ENCODE data around the gene CNKSR3. TPM values are rescaled to one million over a fixed set of nuclear protein-coding genes. Genes with fewer than 3 reads are reported as not detected.

The CNKSR3 gene
- total and polyA plus RNA-seq, 8 donors = 1.2 to 40.0 (median 6.2) TPM

DNA sequence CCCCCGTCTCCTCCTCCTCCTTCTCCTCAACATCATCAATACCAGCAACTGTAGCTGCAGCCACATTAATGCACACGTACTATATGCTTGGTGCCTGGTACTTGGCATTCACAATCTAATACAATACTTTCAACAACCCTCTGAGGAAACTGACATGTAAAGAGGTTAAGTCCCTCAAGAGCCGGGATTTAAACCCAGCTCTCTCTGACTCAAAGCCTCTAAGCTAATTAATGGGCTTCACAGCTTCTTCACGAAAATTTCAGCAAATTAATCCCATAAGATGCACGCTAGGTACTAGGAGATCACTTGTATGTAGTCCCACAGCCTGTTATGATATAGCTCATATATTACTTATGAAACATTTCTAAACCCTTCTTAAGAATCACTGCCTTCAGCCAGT is 80.8 kb downstream of the CNKSR3 start:
- TF ChIP-seq CTCF (IDR thresholded peaks at IDR 0.05) (no peak), POLR2AphosphoS5 (IDR thresholded peaks at IDR 0.05) (no peak), EP300 (IDR thresholded peaks at IDR 0.05) (no peak), POLR2A (IDR thresholded peaks at IDR 0.05) (no peak)
- DNase-seq = no peak
- Histone ChIP-seq H3K36me3 (peaks cover 0 to 31% (median 17%) of the 10 kb centered on the region in 4 donors), H3K27me3 (no peaks in the 10 kb centered on the region), H3K4me3 (no peak overlapping the region), H3K9me3 (no peaks in the 10 kb centered on the region), H3K27ac (no peak overlapping the region), H3K4me1 (peaks cover 5 to 43% (median 33%) of the 10 kb centered on the region in 4 donors)
- intact Hi-C loops (cut with DNase I; ENCODE audit: low total_unique reads) = no loop called here
- 77 to 91% (median 81%) methylated on average over 5 of the region's 5 CpGs for WGBS, 5 donors

GRCh38 chr6:154428897-154429296 is 81.6 kb downstream of the CNKSR3 start:
- TF ChIP-seq POLR2A (IDR thresholded peaks at IDR 0.05) (no peak), POLR2AphosphoS5 (IDR thresholded peaks at IDR 0.05) (no peak), EP300 (IDR thresholded peaks at IDR 0.05) (no peak), CTCF (IDR thresholded peaks at IDR 0.05) (no peak)

DNA sequence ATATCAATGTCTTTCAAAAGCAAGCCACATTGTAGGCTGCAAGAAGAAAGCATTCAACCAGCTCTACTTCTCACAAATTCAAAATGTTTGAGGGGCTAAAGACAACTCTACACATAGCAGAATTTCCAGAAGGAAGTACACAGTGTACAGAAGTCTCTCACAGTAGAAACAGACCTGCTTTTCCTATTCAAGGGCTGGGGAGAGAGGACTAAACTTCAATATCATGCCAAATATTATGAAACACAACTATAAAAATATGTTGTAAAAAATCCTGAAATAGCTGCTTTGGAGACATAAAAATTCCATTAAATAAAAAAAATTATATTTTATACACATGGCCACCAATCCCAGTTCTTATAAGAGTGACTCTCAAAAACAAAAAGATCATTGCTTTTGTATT is 83.0 kb downstream of the CNKSR3 start:
- peaks cover 0 to 39% (median 21%) of the 10 kb centered on the region in 4 donors for H3K36me3 ChIP-seq
- no peak overlapping the region for H3K4me3 ChIP-seq
- TF ChIP-seq POLR2A (IDR thresholded peaks at IDR 0.05) (no peak), EP300 (IDR thresholded peaks at IDR 0.05) (no peak), POLR2AphosphoS5 (IDR thresholded peaks at IDR 0.05) (no peak), CTCF (IDR thresholded peaks at IDR 0.05) (no peak)
- intact Hi-C loops (cut with DNase I; ENCODE audit: low total_unique reads) = no loop called here
- H3K4me1 ChIP-seq = peaks cover 0 to 21% (median 17%) of the 10 kb centered on the region in 4 donors
- no peaks in the 10 kb centered on the region for H3K9me3 ChIP-seq
- no peaks in the 10 kb centered on the region for H3K27me3 ChIP-seq
- no peak for DNase-seq
- H3K27ac ChIP-seq = no peak overlapping the region

More at GRCh38 chr6:154428897-154429296, 81.6 kb downstream of the CNKSR3 start:
- Histone ChIP-seq H3K4me1 (peaks cover 5 to 35% (median 29%) of the 10 kb centered on the region in 4 donors), H3K9me3 (no peaks in the 10 kb centered on the region), H3K27ac (no peak overlapping the region), H3K36me3 (peaks cover 0 to 34% (median 17%) of the 10 kb centered on the region in 4 donors), H3K27me3 (no peaks in the 10 kb centered on the region), H3K4me3 (no peak overlapping the region)
- WGBS, 5 donors = 77 to 91% (median 84%) methylated on average over 3 of the region's 3 CpGs
- DNase-seq = no peak
- intact Hi-C loops (cut with DNase I; ENCODE audit: low total_unique reads) = no loop called here

DNA sequence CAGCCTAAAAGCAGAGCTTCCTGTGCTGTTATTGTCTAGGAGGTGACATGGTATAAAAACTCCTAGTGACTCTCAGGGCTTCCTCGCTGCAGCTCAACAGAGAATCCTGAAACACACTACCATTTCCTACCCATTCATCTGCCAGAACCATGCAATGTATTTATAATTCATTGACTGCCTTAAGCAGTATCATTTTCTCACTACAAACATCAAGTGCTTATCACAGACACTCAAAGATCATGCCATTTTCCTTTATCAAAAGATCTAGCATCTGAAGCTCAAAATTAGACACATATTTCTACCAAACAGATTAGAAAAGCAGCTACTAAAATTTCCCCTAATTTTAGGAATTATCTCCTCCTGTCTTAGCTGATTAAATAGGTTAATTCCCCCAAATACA is 83.5 kb downstream of the CNKSR3 start:
- 82 to 93% (median 90%) methylated on average over 1 of the region's 1 CpG for WGBS, 5 donors
- Histone ChIP-seq H3K4me1 (peaks cover 0 to 21% (median 17%) of the 10 kb centered on the region in 4 donors), H3K36me3 (peaks cover 0 to 43% (median 25%) of the 10 kb centered on the region in 4 donors), H3K4me3 (no peak overlapping the region), H3K27me3 (no peaks in the 10 kb centered on the region), H3K9me3 (no peaks in the 10 kb centered on the region), H3K27ac (no peak overlapping the region)
- TF ChIP-seq POLR2AphosphoS5 (IDR thresholded peaks at IDR 0.05) (no peak), EP300 (IDR thresholded peaks at IDR 0.05) (no peak), POLR2A (IDR thresholded peaks at IDR 0.05) (no peak), CTCF (IDR thresholded peaks at IDR 0.05) (no peak)
- no peak for DNase-seq
- intact Hi-C loops (cut with DNase I; ENCODE audit: low total_unique reads) = no loop called here
